Activated naive CD4-positive, alpha-beta T cell treated with anti-CD3 and anti-CD28 coated beads, Interleukin-2, amount 50 U/mL, for 24 hours (primary cell): Measurements from ENCODE around the gene GBX1.

ENCODE experiments used
- H3K27ac Mint-ChIP-seq: one replicate; pipeline ENCODE4 v1.8.0; 2021; ENCODE audit warnings: mild to moderate bottlenecking, mixed read lengths
- H3K27me3 Mint-ChIP-seq: one replicate; pipeline ENCODE4 v1.8.0; 2021; ENCODE audit warnings: mixed read lengths
- H3K36me3 Mint-ChIP-seq: one replicate; pipeline ENCODE4 v1.8.0; 2021; ENCODE audit warnings: mixed read lengths
- H3K4me1 Mint-ChIP-seq: one replicate; pipeline ENCODE4 v1.8.0; 2021; ENCODE audit warnings: mixed read lengths
- H3K4me3 Mint-ChIP-seq: one replicate; pipeline ENCODE4 v1.8.0; 2021; ENCODE audit warnings: mild to moderate bottlenecking, mixed read lengths
- H3K9me3 Mint-ChIP-seq: one replicate; pipeline ENCODE4 v1.8.0; 2021; ENCODE audit warnings: mixed read lengths

Gene GBX1

GRCh38 chr7:151139071-151139790 lies 28.3 kb downstream of the GBX1 start:
- Mint-ChIP-seq H3K36me3 (peaks cover 4% of the 10 kb centered on the region), H3K4me3 (no peak overlapping the region), H3K9me3 (no peaks in the 10 kb centered on the region), H3K27ac (no peak overlapping the region), H3K4me1 (no peaks in the 10 kb centered on the region), H3K27me3 (no peaks in the 10 kb centered on the region)

GRCh38 chr7:151138153-151138851 lies 29.2 kb downstream of the GBX1 start:
- no peaks in the 10 kb centered on the region for H3K9me3 Mint-ChIP-seq
- H3K4me3 Mint-ChIP-seq = no peak overlapping the region
- no peaks in the 10 kb centered on the region for H3K27me3 Mint-ChIP-seq
- H3K27ac Mint-ChIP-seq = no peak overlapping the region
- no peaks in the 10 kb centered on the region for H3K4me1 Mint-ChIP-seq
- H3K36me3 Mint-ChIP-seq = peaks cover 3% of the 10 kb centered on the region

GRCh38 chr7:151137791-151138152 lies 29.7 kb downstream of the GBX1 start:
- Mint-ChIP-seq H3K27ac (no peak overlapping the region), H3K4me1 (no peaks in the 10 kb centered on the region), H3K36me3 (peaks cover 3% of the 10 kb centered on the region), H3K9me3 (no peaks in the 10 kb centered on the region), H3K4me3 (no peak overlapping the region), H3K27me3 (no peaks in the 10 kb centered on the region)

- Mint-ChIP-seq H3K27me3 (no peaks in the 10 kb centered on the region), H3K27ac (no peak overlapping the region), H3K4me3 (no peak overlapping the region), H3K4me1 (no peaks in the 10 kb centered on the region), H3K9me3 (no peaks in the 10 kb centered on the region), H3K36me3 (peaks cover 3% of the 10 kb centered on the region)
Measured at GRCh38 chr7:151137076-151137675, 30.3 kb downstream of the GBX1 start.

- no peaks in the 10 kb centered on the region for H3K27me3 Mint-ChIP-seq
- no peaks in the 10 kb centered on the region for H3K9me3 Mint-ChIP-seq
- H3K4me1 Mint-ChIP-seq = no peaks in the 10 kb centered on the region
- no peak overlapping the region for H3K4me3 Mint-ChIP-seq
- H3K36me3 Mint-ChIP-seq = peaks cover 3% of the 10 kb centered on the region
- no peak overlapping the region for H3K27ac Mint-ChIP-seq
Measured at GRCh38 chr7:151135866-151136843, 31.3 kb downstream of the GBX1 start.

- Mint-ChIP-seq H3K27ac (no peak overlapping the region), H3K9me3 (no peaks in the 10 kb centered on the region), H3K27me3 (no peaks in the 10 kb centered on the region), H3K4me3 (no peak overlapping the region), H3K36me3 (peaks cover 3% of the 10 kb centered on the region), H3K4me1 (no peaks in the 10 kb centered on the region)
Measured at GRCh38 chr7:151135525-151135845, 32.0 kb downstream of the GBX1 start.

- Mint-ChIP-seq H3K27me3 (no peaks in the 10 kb centered on the region), H3K9me3 (no peaks in the 10 kb centered on the region)
Measured at GRCh38 chr7:151134743-151135524, 32.6 kb downstream of the GBX1 start.

GRCh38 chr7:151133986-151134742 lies 33.3 kb downstream of the GBX1 start:
- no peaks in the 10 kb centered on the region for H3K27me3 Mint-ChIP-seq
- no peaks in the 10 kb centered on the region for H3K4me1 Mint-ChIP-seq
- H3K27ac Mint-ChIP-seq = no peak overlapping the region
- no peaks in the 10 kb centered on the region for H3K9me3 Mint-ChIP-seq
- no peaks in the 10 kb centered on the region for H3K36me3 Mint-ChIP-seq
- no peak overlapping the region for H3K4me3 Mint-ChIP-seq

More at GRCh38 chr7:151134743-151135524, 32.6 kb downstream of the GBX1 start:
- no peak overlapping the region for H3K27ac Mint-ChIP-seq
- H3K36me3 Mint-ChIP-seq = peaks cover 3% of the 10 kb centered on the region
- H3K4me3 Mint-ChIP-seq = no peak overlapping the region
- H3K4me1 Mint-ChIP-seq = no peaks in the 10 kb centered on the region

GRCh38 chr7:151133266-151133985 lies 34.1 kb downstream of the GBX1 start:
- Mint-ChIP-seq H3K27ac (no peak overlapping the region), H3K9me3 (no peaks in the 10 kb centered on the region), H3K4me3 (no peak overlapping the region), H3K36me3 (no peaks in the 10 kb centered on the region), H3K4me1 (no peaks in the 10 kb centered on the region), H3K27me3 (no peaks in the 10 kb centered on the region)

GRCh38 chr7:151132461-151133205 lies 34.9 kb downstream of the GBX1 start:
- Mint-ChIP-seq H3K27me3 (no peaks in the 10 kb centered on the region), H3K36me3 (no peaks in the 10 kb centered on the region), H3K27ac (no peak overlapping the region), H3K9me3 (no peaks in the 10 kb centered on the region), H3K4me3 (no peak overlapping the region), H3K4me1 (no peaks in the 10 kb centered on the region)

GRCh38 chr7:151131592-151132293 lies 35.8 kb downstream of the GBX1 start:
- H3K27ac Mint-ChIP-seq = no peak overlapping the region
- H3K9me3 Mint-ChIP-seq = no peaks in the 10 kb centered on the region
- no peak overlapping the region for H3K4me3 Mint-ChIP-seq
- H3K27me3 Mint-ChIP-seq = no peaks in the 10 kb centered on the region
- H3K4me1 Mint-ChIP-seq = no peaks in the 10 kb centered on the region
- H3K36me3 Mint-ChIP-seq = no peaks in the 10 kb centered on the region

- H3K36me3 Mint-ChIP-seq = no peaks in the 10 kb centered on the region
Measured at GRCh38 chr7:151131224-151131591, 36.3 kb downstream of the GBX1 start.

GRCh38 chr7:151130741-151131157 lies 36.7 kb downstream of the GBX1 start:
- Mint-ChIP-seq H3K36me3 (no peaks in the 10 kb centered on the region), H3K27me3 (no peaks in the 10 kb centered on the region), H3K9me3 (no peaks in the 10 kb centered on the region), H3K4me1 (no peaks in the 10 kb centered on the region), H3K4me3 (no peak overlapping the region), H3K27ac (no peak overlapping the region)

More at GRCh38 chr7:151131224-151131591, 36.3 kb downstream of the GBX1 start:
- no peaks in the 10 kb centered on the region for H3K4me1 Mint-ChIP-seq
- no peak overlapping the region for H3K4me3 Mint-ChIP-seq
- no peak overlapping the region for H3K27ac Mint-ChIP-seq
- no peaks in the 10 kb centered on the region for H3K9me3 Mint-ChIP-seq
- no peaks in the 10 kb centered on the region for H3K27me3 Mint-ChIP-seq
